ENCODE results near the gene SLC9A8. TPM values are rescaled to one million over a fixed set of nuclear protein-coding genes. Genes with fewer than 3 reads are reported as not detected.

Gene SLC9A8
- total RNA-seq, 1 experiment from 2014 or later, result 7.5 TPM

GRCh38 chr20:49798718-49799117, 13.9 kb upstream of the SLC9A8 start:
- H2BK20ac ChIP-seq (ENCODE audit: low read depth, low read length, poor library complexity, severe bottlenecking), result no peak overlapping the region
- DNase-seq, result no peak
- no peak overlapping the region for H3K27ac Mint-ChIP-seq
- no peak overlapping the region for H3K9ac ChIP-seq (ENCODE audit: extremely low read depth, insufficient read length, low read length)
- H3K27me3 ChIP-seq (ENCODE audit: insufficient read depth, low read length), result no peaks in the 10 kb centered on the region
- H3K4me3 Mint-ChIP-seq, result no peak overlapping the region
- H2BK5ac ChIP-seq (ENCODE audit: insufficient read length, low read length), result no peak overlapping the region
- H2BK12ac ChIP-seq (ENCODE audit: insufficient read length, low read depth, low read length), result no peak overlapping the region
- H3K56ac ChIP-seq (ENCODE audit: insufficient read length, low read depth, low read length), result no peak overlapping the region
- no peaks in the 10 kb centered on the region for H3K36me3 Mint-ChIP-seq (ENCODE audit: insufficient read depth in 1 of 3, low read depth in 3 of 3)
- no peak overlapping the region for H2AFZ ChIP-seq (ENCODE audit: low read length)
- no peaks in the 10 kb centered on the region for H3K79me1 ChIP-seq (ENCODE audit: insufficient read depth, low read depth, low read length, poor library complexity, severe bottlenecking)
- no peaks in the 10 kb centered on the region for H3K4me1 Mint-ChIP-seq
- no peak overlapping the region for H3T11ph ChIP-seq (ENCODE audit: low read length)
- TF ChIP-seq CTCF (conservative IDR thresholded peaks at IDR 0.05), result no peak
- no peaks in the 10 kb centered on the region for H3K23me2 ChIP-seq (ENCODE audit: insufficient read length, low read depth, low read length, poor library complexity, severe bottlenecking)
- H4K91ac ChIP-seq (ENCODE audit: insufficient read length, low read depth, low read length), result no peak overlapping the region
- no peak overlapping the region for H3K23ac ChIP-seq (ENCODE audit: insufficient read length, low read depth, low read length)
- no peaks in the 10 kb centered on the region for H3K9me3 Mint-ChIP-seq
- H2BK120ac ChIP-seq (ENCODE audit: low read depth, low read length, poor library complexity, severe bottlenecking), result no peak overlapping the region
- no peak overlapping the region for H3K27ac ChIP-seq (ENCODE audit: insufficient read length, low read depth, low read length)
- WGBS (ENCODE audit: extremely low coverage, insufficient read length, low lambda C conversion rate), result no CpG with 5 or more reads among the region's 4 CpGs
- no peak overlapping the region for H3K14ac ChIP-seq (ENCODE audit: insufficient read depth, low read length)
- peaks cover 1% of the 10 kb centered on the region; the same call in 1 of the 2 replicates for H3K27me3 Mint-ChIP-seq (ENCODE audit: low read depth)
- no peak overlapping the region for H4K5ac ChIP-seq (ENCODE audit: insufficient read length, low read depth, low read length)
- no peaks in the 10 kb centered on the region for H3K4me1 ChIP-seq (ENCODE audit: insufficient read depth, low read length)
- no peak overlapping the region for H3K18ac ChIP-seq (ENCODE audit: insufficient read length, low read depth, low read length)
- no peaks in the 10 kb centered on the region for H4K20me1 ChIP-seq (ENCODE audit: control insufficient read depth, insufficient read depth, insufficient read length)
- H2BK15ac ChIP-seq (ENCODE audit: low read depth, low read length), result no peak overlapping the region
- no peaks in the 10 kb centered on the region for H3K9me3 ChIP-seq (ENCODE audit: control insufficient read depth, low read depth, low read length)
- H2AK5ac ChIP-seq (ENCODE audit: insufficient read length, low read length), result no peak overlapping the region
- no peak overlapping the region for H3K4ac ChIP-seq (ENCODE audit: low read depth, low read length)
- H4K8ac ChIP-seq (replicated peaks; ENCODE audit: insufficient read length, low read depth, low read length), result no peak overlapping the region
- H3K79me2 ChIP-seq (ENCODE audit: insufficient read depth, low read length), result no peaks in the 10 kb centered on the region
- H3K4me2 ChIP-seq (ENCODE audit: insufficient read depth, insufficient read length, low read length), result no peak overlapping the region

Measured in H9 (cell line).